GM12864 (cell line): ENCODE results near the gene CREG1.
"Not testable (repeated sequence)": the region's sequence is repeated elsewhere in the genome, so short reads cannot be mapped to it uniquely, and the experiment has no call there.

Source experiments
- DNase-seq: peaks from one replicate; pipeline ENCODE4 v3.0.0-alpha.2; 2011; ENCODE audit warnings: low read depth
- H3K4me3 ChIP-seq: 2 replicates; pipeline ENCODE4 v1.5.1; 2011; ENCODE audit warnings: mild to moderate bottlenecking, low read depth, low read length, control low read depth
- CTCF ChIP-seq: IDR thresholded peaks from 2 replicates; pipeline ENCODE4 v1.5.1; 2011; ENCODE audit warnings: low read depth, mild to moderate bottlenecking, moderate library complexity, low read length, control low read depth, inconsistent platforms; ENCODE audit errors: missing control alignments

The CREG1 gene

GRCh38 chr1:167579986-167580385, 26.4 kb upstream of the CREG1 start:
- no peak for DNase-seq
- no peak for TF ChIP-seq CTCF
- no peak overlapping the region for H3K4me3 ChIP-seq

- TF ChIP-seq CTCF = no peak
- DNase-seq = no peak
- H3K4me3 ChIP-seq = no peak overlapping the region
Observed at GRCh38 chr1:167578939-167579521, 25.5 kb upstream of the CREG1 start.

GRCh38 chr1:167575649-167576048, 22.1 kb upstream of the CREG1 start:
- H3K4me3 ChIP-seq = no peak overlapping the region
- no peak for TF ChIP-seq CTCF
- DNase-seq = no peak

GRCh38 chr1:167573035-167573434, 19.5 kb upstream of the CREG1 start:
- H3K4me3 ChIP-seq = no peak overlapping the region
- no peak for TF ChIP-seq CTCF
- DNase-seq = no peak

GRCh38 chr1:167570712-167571111, 17.1 kb upstream of the CREG1 start:
- H3K4me3 ChIP-seq, DNase-seq: not testable (repeated sequence)

GRCh38 chr1:167567663-167568062, 14.1 kb upstream of the CREG1 start:
- H3K4me3 ChIP-seq = no peak overlapping the region
- DNase-seq = no peak
- no peak for TF ChIP-seq CTCF

GRCh38 chr1:167566766-167567165, 13.2 kb upstream of the CREG1 start:
- TF ChIP-seq CTCF = no peak
- no peak overlapping the region for H3K4me3 ChIP-seq
- DNase-seq = no peak
